Activated B cell treated with CpG ODN at 0.5 μM for 24 hours (primary cell): Measurements from ENCODE around the gene TCFL5. TPM values are rescaled to one million over a fixed set of nuclear protein-coding genes. Genes with fewer than 3 reads are reported as not detected.

Experiments
- ATAC-seq: fragments of 200-7000 bp; cut with Tn5 transposase; one replicate; pipeline ENCODE4 v1.10.0; 2021; ENCODE audit warnings: low read depth, mild to moderate bottlenecking, moderate library complexity
- CTCF ChIA-PET: fragments of 350-600 bp; sonication (Branson Sonifier 250); formaldehyde crosslinking; loops from one replicate; lab custom pipeline; 2021; ENCODE audit warnings: antibody characterized with exemption; lab: Charles Lee
- POLR2A ChIA-PET: fragments of 350-600 bp; sonication (Branson Sonifier 250); formaldehyde crosslinking; loops from one replicate; lab custom pipeline; 2021; ENCODE audit warnings: antibody characterized with exemption; lab: Charles Lee
- DNase-seq: peaks from one replicate; pipeline ENCODE4 v3.0.0; 2022
- H3K27ac Mint-ChIP-seq: one replicate; pipeline ENCODE4 v1.8.0; 2020; ENCODE audit warnings: mixed read lengths
- H3K27me3 Mint-ChIP-seq: one replicate; pipeline ENCODE4 v1.8.0; 2021; ENCODE audit warnings: mixed read lengths
- H3K36me3 Mint-ChIP-seq: one replicate; pipeline ENCODE4 v1.8.0; 2021; ENCODE audit warnings: low read depth, mixed read lengths
- H3K4me1 Mint-ChIP-seq: one replicate; pipeline ENCODE4 v1.8.0; 2021; ENCODE audit warnings: mixed read lengths
- H3K4me3 Mint-ChIP-seq: one replicate; pipeline ENCODE4 v1.8.0; 2020; ENCODE audit warnings: mild to moderate bottlenecking, mixed read lengths
- H3K9me3 Mint-ChIP-seq: one replicate; pipeline ENCODE4 v1.8.0; 2020; ENCODE audit warnings: mixed read lengths
- CTCF ChIP-seq: fragments of 200-600 bp; IDR thresholded peaks from one replicate; pipeline ENCODE4 v1.8.0; 2022; ENCODE audit warnings: antibody characterized with exemption, mild to moderate bottlenecking
- intact Hi-C: fragments of 100-400 bp; cut with micrococcal nuclease; formaldehyde crosslinking; loops from one replicate; pipeline ENCODE4 v1.15.1; 2024
- total RNA-seq: library from RNA; stranded (reverse); gene quantifications from 2 replicates; pipeline ENCODE4 v1.2.3, GENCODE V29; 2022

Gene TCFL5
- total RNA-seq, 1 donor from 2014 or later, result 54.5 TPM

- H3K27me3 Mint-ChIP-seq, result no peaks in the 10 kb centered on the region
- H3K36me3 Mint-ChIP-seq, result no peaks in the 10 kb centered on the region
- intact Hi-C loops, result no loop called here
- TF ChIP-seq CTCF, result no peak
- H3K27ac Mint-ChIP-seq, result peak overlapping the region; percentile 56
- H3K4me1 Mint-ChIP-seq, result peaks cover 21% of the 10 kb centered on the region
- CTCF ChIA-PET, result no interaction called here
- ATAC-seq (peak; percentile 56), DNase-seq (no peak)
- H3K9me3 Mint-ChIP-seq, result no peaks in the 10 kb centered on the region
- POLR2A ChIA-PET, result interaction anchor here (0.5 to 2.0 kb wide), 5 partner anchors 11 to 35 kb away, joined by 3 to 11 read pairs (median 6); partner anchors contain the start of gene TCFL5
- no peak overlapping the region for H3K4me3 Mint-ChIP-seq
These were observed 35.5 kb downstream of the TCFL5 start for GRCh38 chr20:62825986-62826645.

GRCh38 chr20:62825333-62825985 is 36.2 kb downstream of the TCFL5 start:
- Mint-ChIP-seq H3K36me3 (no peaks in the 10 kb centered on the region), H3K4me1 (peaks cover 21% of the 10 kb centered on the region), H3K27me3 (no peaks in the 10 kb centered on the region), H3K4me3 (no peak overlapping the region), H3K9me3 (no peaks in the 10 kb centered on the region), H3K27ac (no peak overlapping the region)
- intact Hi-C loops, result no loop called here
- CTCF ChIA-PET, result no interaction called here
- POLR2A ChIA-PET, result interaction anchor here (0.6 to 2.0 kb wide), 7 partner anchors 11 to 325 kb away, joined by 3 to 11 read pairs (median 4); partner anchors contain the start of genes SLCO4A1 and TCFL5
- ATAC-seq (peak; percentile 2), DNase-seq (no peak)
- TF ChIP-seq CTCF, result no peak

- H3K4me1 Mint-ChIP-seq, result peaks cover 21% of the 10 kb centered on the region
- peak overlapping the region; percentile 48 for H3K4me3 Mint-ChIP-seq
- peak; percentile 63 for ATAC-seq
- no peaks in the 10 kb centered on the region for H3K36me3 Mint-ChIP-seq
- no peak for TF ChIP-seq CTCF
- intact Hi-C loops, result no loop called here
- ChIA-PET CTCF (no interaction called here), POLR2A (interaction anchor here (0.6 to 2.0 kb wide), 7 partner anchors 10 to 325 kb away, joined by 3 to 11 read pairs (median 4); partner anchors contain the start of genes SLCO4A1 and TCFL5)
- H3K27ac Mint-ChIP-seq, result no peak overlapping the region
- peaks cover 3% of the 10 kb centered on the region for H3K27me3 Mint-ChIP-seq
- no peak for DNase-seq
- H3K9me3 Mint-ChIP-seq, result no peaks in the 10 kb centered on the region
These were observed 36.9 kb downstream of the TCFL5 start for GRCh38 chr20:62824476-62825332.

- ChIA-PET POLR2A (no interaction called here), CTCF (interaction anchor here (1.0 kb wide), 1 partner anchor 186 kb away, joined by 3 read pairs; no protein-coding TSS in a partner anchor)
- ATAC-seq (no peak), DNase-seq (no peak)
- intact Hi-C loops, result loop anchor here (2.0 kb wide), 1 partner anchor 149 kb away; no protein-coding TSS in a partner anchor
- Mint-ChIP-seq H3K4me3 (no peak overlapping the region), H3K4me1 (peaks cover 21% of the 10 kb centered on the region), H3K27me3 (peaks cover 4% of the 10 kb centered on the region), H3K27ac (no peak overlapping the region), H3K36me3 (no peaks in the 10 kb centered on the region), H3K9me3 (no peaks in the 10 kb centered on the region)
- no peak for TF ChIP-seq CTCF
These were observed 37.7 kb downstream of the TCFL5 start for GRCh38 chr20:62823688-62824475.
